Measurements from ENCODE around the gene SLC9A8.
"Not testable (repeated sequence)": the region's sequence is repeated elsewhere in the genome, so short reads cannot be mapped to it uniquely, and the experiment has no call there.

Gene SLC9A8, protein sequence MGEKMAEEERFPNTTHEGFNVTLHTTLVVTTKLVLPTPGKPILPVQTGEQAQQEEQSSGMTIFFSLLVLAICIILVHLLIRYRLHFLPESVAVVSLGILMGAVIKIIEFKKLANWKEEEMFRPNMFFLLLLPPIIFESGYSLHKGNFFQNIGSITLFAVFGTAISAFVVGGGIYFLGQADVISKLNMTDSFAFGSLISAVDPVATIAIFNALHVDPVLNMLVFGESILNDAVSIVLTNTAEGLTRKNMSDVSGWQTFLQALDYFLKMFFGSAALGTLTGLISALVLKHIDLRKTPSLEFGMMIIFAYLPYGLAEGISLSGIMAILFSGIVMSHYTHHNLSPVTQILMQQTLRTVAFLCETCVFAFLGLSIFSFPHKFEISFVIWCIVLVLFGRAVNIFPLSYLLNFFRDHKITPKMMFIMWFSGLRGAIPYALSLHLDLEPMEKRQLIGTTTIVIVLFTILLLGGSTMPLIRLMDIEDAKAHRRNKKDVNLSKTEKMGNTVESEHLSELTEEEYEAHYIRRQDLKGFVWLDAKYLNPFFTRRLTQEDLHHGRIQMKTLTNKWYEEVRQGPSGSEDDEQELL

GRCh38 chr20:49812507-49813304 is at the start of gene SLC9A8:
Gene SLC9A8, plus strand, starts transcription at chr20:49812828. Its CDS starts 95 bp downstream, at chr20:49812923.
- peak; percentile 72 for DNase-seq (ENCODE audit: low read depth)

DNA sequence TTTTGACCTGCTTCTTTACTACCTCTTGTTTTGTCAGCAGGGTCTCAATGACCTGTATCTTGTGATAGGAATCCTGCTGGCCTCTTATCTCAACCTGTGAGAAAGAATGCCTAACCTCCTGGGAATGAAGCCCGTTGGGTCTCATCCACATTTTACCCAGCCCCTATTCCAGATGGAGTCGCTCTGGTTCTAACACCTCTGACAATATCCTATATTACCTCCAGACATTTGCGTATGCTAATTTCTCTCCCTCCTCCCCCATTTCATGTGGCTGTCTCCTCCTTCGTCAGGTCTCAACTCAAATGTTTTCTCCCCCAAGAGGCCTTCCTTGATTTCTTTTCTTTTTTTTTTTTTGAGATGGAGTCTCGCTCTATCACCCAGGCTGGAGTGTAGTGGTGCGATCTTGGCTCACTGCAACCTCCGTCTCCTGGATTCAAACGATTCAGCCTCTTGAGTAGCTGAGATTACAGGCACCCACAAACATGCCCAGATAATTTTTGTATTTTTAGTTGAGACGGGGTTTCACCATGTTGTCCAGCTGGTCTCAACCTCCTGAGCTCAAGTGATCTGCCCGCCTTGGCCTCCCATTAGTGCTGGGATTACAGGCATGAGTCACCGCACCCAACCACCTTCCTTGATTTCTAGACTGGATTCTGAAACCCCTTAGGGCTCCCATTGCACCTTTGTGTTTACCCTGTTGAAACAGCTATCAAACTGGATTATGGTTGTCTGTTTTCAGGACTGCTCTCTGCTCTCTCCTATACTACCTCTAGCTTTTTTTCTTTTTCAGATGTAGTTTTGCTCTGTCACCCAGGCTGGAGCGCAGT is 49.5 kb upstream of the SLC9A8 start:
- DNase-seq (ENCODE audit: low read depth) = no peak

GRCh38 chr20:49765413-49765736 is 47.3 kb upstream of the SLC9A8 start:
- DNase-seq (ENCODE audit: low read depth) = no peak

- DNase-seq (ENCODE audit: low read depth) = no peak
Measured at GRCh38 chr20:49765846-49766541, 46.6 kb upstream of the SLC9A8 start.

GRCh38 chr20:49766979-49767521 is 45.6 kb upstream of the SLC9A8 start:
- DNase-seq (ENCODE audit: low read depth) = no peak

DNA sequence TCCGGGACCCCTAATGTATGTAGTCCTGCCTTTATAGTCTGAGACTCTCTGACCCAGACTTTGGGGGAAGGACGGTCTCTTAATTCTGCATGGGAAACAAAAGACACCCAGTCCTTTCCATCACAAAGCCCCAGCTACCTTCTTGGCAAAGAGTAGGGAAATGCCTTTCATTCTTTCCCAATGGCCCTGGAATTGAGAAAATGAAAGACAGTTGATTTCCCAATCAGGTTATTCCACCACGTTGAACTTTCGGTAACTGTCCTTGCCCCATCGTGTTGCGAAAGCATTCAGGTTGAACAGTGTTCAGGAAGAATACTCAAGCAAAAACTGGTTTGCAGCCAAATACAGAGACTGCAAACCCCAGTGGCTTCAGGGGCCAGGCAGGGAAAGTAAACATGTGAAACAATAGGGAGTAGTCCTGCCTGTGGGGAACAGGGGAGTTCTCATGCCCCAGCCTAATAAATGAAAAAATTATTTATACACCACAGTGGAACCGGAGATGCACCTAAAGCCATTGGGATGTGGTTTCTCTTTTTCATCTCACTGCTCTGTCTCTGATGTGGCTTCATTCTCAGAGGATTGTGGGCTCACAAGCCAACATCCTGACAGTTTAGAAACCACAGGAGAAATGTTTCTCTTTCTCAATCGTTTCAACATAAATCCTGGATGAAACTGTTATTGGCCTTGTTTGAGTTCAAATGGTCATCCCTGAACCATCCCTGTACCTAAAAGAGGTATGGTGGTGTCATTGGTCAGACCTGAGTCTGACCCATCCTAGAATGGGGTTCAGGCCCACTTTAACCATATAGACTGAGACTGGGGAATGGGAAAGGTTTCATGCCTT is 44.2 kb upstream of the SLC9A8 start:
- peak; percentile 71 for DNase-seq (ENCODE audit: low read depth)

GRCh38 chr20:49769048-49769581 is 43.5 kb upstream of the SLC9A8 start:
- no peak for DNase-seq (ENCODE audit: low read depth)

GRCh38 chr20:49770634-49771033 is 42.0 kb upstream of the SLC9A8 start:
- DNase-seq (ENCODE audit: low read depth) = no peak

DNA sequence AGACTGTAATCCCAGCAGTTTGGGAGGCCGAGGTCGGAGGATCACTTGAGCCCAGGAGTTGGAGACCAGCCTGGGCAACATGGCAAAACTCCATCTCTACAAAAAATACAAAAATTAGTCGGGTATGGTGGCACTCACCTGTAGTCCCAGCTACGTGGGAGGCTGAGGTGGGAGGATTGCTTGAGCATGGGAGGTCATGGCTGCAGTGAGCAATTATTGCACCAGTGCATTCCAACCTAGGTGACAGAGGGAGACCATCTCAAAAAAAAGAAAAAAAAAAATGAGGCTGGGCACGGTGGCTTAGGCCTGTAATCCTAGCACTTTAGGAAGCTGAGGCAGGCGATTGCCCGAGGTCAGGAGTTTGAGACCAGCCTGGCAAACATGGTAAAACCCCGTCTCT is 38.4 kb upstream of the SLC9A8 start:
- DNase-seq (ENCODE audit: low read depth) = not testable (repeated sequence)

GRCh38 chr20:49775229-49775693 is 37.4 kb upstream of the SLC9A8 start:
- peak; percentile 46 for DNase-seq (ENCODE audit: low read depth)

- no peak for DNase-seq (ENCODE audit: low read depth)
Measured at GRCh38 chr20:49779972-49780371, 32.7 kb upstream of the SLC9A8 start.

DNA sequence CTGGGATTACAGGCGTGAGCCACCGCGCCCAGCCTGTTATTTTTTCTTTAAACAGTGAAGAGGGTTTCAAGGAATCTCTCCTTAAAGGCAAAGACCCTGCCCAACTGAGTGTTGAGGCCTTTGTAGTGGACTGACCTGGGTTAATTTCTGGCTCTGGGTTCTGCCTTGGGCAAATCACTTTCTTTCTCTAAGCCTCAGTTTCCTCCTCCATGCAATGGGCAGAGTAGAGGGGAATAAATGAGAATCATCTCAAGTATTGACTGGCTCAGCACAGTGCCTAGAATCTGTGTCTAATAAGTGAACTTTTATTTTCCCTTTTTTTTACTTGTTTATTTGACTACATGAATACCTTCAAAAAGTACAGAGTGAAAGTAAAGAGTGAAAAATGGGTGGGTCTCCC is 31.0 kb upstream of the SLC9A8 start:
- DNase-seq (ENCODE audit: low read depth) = no peak

GRCh38 chr20:49782439-49782838 is 30.2 kb upstream of the SLC9A8 start:
- DNase-seq (ENCODE audit: low read depth) = not testable (repeated sequence)

DNA sequence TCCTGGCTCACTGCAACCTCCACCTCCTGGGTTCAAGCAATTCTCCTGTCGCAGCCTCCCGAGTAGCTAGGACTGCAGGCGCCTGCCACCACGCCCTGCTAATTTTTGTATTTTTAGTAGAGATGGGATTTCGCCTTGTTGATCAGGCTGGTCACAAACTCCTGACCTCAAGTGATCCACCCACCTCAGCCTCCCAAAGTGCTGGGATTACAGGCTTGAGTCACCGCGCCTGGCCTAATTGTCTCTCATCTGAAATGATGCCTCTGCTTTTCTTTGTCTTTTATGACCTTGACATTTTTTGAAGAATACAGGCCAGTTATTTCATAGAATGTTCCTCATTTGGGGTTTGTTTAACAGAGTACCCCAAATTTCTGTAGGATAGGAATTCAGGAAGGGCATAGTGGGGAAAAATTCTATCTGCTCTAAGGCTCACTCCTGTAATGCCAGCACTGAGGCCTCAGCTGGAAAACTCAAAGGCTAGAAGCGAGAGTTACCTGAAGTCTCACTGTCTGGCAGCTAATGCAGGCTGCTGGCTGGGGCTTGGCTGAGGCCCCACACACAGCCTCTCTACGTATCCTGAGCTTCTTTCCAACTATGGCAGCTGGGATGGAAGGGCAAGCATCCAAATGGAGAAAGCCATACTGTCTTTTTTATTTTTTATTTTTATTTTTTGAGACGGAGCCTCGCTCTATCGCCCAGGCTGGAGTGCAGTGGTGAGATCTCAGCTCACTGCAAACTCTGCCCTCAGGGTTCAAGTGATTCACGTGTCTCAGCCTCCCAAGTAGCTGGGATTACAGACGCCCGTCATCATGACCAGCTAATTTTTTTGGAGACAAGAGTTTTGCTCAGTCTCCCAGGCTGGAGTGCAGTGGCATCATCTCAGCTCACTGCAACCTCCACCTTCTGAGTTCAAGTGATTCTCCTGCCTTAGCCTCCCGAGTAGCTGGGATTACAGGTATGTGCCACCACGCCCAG is 29.3 kb upstream of the SLC9A8 start:
- DNase-seq (ENCODE audit: low read depth) = not testable (repeated sequence)

- DNase-seq (ENCODE audit: low read depth) = no peak
Measured at GRCh38 chr20:49784291-49784690, 28.3 kb upstream of the SLC9A8 start.

GRCh38 chr20:49785149-49785851 is 27.3 kb upstream of the SLC9A8 start:
- no peak for DNase-seq (ENCODE audit: low read depth)

DNA sequence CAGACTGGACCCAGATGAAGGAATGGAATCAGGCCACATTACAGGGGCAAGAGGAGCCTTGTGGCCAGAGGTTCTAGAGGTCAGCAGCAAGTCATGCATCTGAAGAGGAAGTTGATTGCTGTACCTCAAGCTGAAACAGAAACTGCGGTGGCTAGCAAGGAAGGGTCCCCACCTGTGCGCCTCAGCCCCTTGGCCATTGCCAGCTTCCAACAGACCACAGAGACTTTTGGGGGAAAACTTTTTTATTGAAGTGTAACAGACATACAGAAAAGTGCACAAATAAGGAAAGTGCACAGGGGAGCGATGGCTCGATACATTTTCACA is 26.8 kb upstream of the SLC9A8 start:
- no peak for DNase-seq (ENCODE audit: low read depth)

DNA sequence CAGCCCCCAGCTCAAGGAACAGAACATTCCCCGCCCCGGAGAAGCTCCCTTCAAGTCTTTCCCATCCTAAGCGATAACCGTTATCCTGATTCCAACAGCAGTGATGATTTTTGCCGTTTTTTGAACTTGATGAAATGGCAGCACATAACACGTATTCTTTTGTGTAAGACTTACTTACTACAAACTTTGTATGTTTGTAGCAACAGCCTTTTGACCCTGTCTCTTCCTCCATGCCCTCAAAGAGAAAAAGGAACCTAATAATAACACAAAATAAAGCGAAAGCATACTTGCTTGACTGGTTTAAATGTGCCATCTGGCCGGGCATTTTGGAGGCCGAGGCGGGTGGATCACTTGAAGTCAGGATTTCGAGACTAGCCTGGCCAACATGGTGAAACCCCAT is 26.4 kb upstream of the SLC9A8 start:
- DNase-seq (ENCODE audit: low read depth) = no peak

Measured in GM04504 (cell line).